Astrocyte (in vitro differentiated cells and primary cell): ENCODE results near the gene ADGRG6. TPM values are rescaled to one million over a fixed set of nuclear protein-coding genes. Genes with fewer than 3 reads are reported as not detected.
A peak's percentile ranks its signal among the peaks of the same experiment; 100 is the strongest.
"Not testable (repeated sequence)": the region's sequence is repeated elsewhere in the genome, so short reads cannot be mapped to it uniquely, and the experiment has no call there.

Experiments
- DNase-seq: peaks from one replicate; pipeline ENCODE4 v3.0.0-alpha.2; 2010; ENCODE audit warnings: low read depth
- FAIRE-seq: peaks from 2 replicates; lab custom pipeline; 2011; peaks lifted over from hg19 to GRCh38; lab: Jason Lieb, UNC
- H2AFZ ChIP-seq: 2 replicates; pipeline ENCODE4 v1.6.0; 2012; ENCODE audit warnings: low read depth, low read length, inconsistent platforms
- H3K27ac ChIP-seq: 2 replicates; pipeline ENCODE4 v1.5.1; 2011; ENCODE audit warnings: low read depth, low read length, inconsistent platforms
- H3K27me3 ChIP-seq: 2 replicates; pipeline ENCODE4 v1.6.0; 2011; ENCODE audit warnings: low read length, inconsistent platforms; ENCODE audit not compliant: insufficient read depth
- H3K36me3 ChIP-seq: 2 replicates; pipeline ENCODE4 v1.5.1; 2011; ENCODE audit warnings: low read length, inconsistent platforms; ENCODE audit not compliant: insufficient read depth
- H3K4me1 ChIP-seq: 2 replicates; pipeline ENCODE4 v1.5.1; 2011; ENCODE audit warnings: low read length, inconsistent platforms; ENCODE audit not compliant: insufficient read depth
- H3K4me2 ChIP-seq: 2 replicates; pipeline ENCODE4 v1.6.0; 2012; ENCODE audit warnings: low read length, inconsistent platforms
- H3K4me3 ChIP-seq: 2 replicates; pipeline ENCODE4 v1.5.1; 2011; ENCODE audit warnings: low read depth, mild to moderate bottlenecking, low read length, inconsistent platforms; ENCODE audit not compliant: insufficient read depth
- H3K79me2 ChIP-seq: 2 replicates; pipeline ENCODE4 v1.6.0; 2012; ENCODE audit warnings: mild to moderate bottlenecking, low read length, inconsistent platforms; ENCODE audit not compliant: insufficient read depth
- H3K9ac ChIP-seq: 2 replicates; pipeline ENCODE4 v1.6.0; 2012; ENCODE audit warnings: mild to moderate bottlenecking, low read length, inconsistent platforms
- H3K9me3 ChIP-seq: 2 replicates; pipeline ENCODE4 v1.5.1; 2012; ENCODE audit warnings: low read depth, mild to moderate bottlenecking, low read length, inconsistent platforms; ENCODE audit not compliant: insufficient read depth
- H4K20me1 ChIP-seq: 2 replicates; pipeline ENCODE4 v1.6.0; 2012; ENCODE audit warnings: low read length, inconsistent platforms; ENCODE audit not compliant: insufficient read depth
- H3K27ac Mint-ChIP-seq: one replicate; pipeline ENCODE4 v1.8.0; 2021; ENCODE audit warnings: mild to moderate bottlenecking, mixed read lengths; ENCODE audit not compliant: unreplicated experiment
- H3K27me3 Mint-ChIP-seq: one replicate; pipeline ENCODE4 v1.8.0; 2021; ENCODE audit warnings: low read depth, mixed read lengths; ENCODE audit not compliant: unreplicated experiment
- H3K36me3 Mint-ChIP-seq: one replicate; pipeline ENCODE4 v1.8.0; 2021; ENCODE audit warnings: low read depth, mixed read lengths; ENCODE audit not compliant: unreplicated experiment
- H3K4me1 Mint-ChIP-seq: one replicate; pipeline ENCODE4 v1.8.0; 2021; ENCODE audit warnings: low read depth, mixed read lengths; ENCODE audit not compliant: unreplicated experiment
- H3K4me3 Mint-ChIP-seq: one replicate; pipeline ENCODE4 v1.8.0; 2021; ENCODE audit warnings: mild to moderate bottlenecking, moderate library complexity, mixed read lengths; ENCODE audit not compliant: unreplicated experiment
- H3K9me3 Mint-ChIP-seq: one replicate; pipeline ENCODE4 v1.8.0; 2021; ENCODE audit warnings: mild to moderate bottlenecking, mixed read lengths; ENCODE audit not compliant: unreplicated experiment
- CTCF ChIP-seq: IDR thresholded peaks from 2 replicates; pipeline ENCODE4 v1.5.1; 2011; ENCODE audit warnings: low read depth, mild to moderate bottlenecking, inconsistent platforms, low read length, moderate library complexity; ENCODE audit not compliant: insufficient read depth
- total RNA-seq: library from RNA; stranded (reverse); gene quantifications from 2 replicates; pipeline ENCODE4 v1.2.1, GENCODE V29; 2021

Gene ADGRG6
- total RNA-seq, 1 donor from 2014 or later: 98.2 TPM

GRCh38 chr6:142452993-142453392, 151.2 kb downstream of the ADGRG6 start:
- no peak overlapping the region for H3K27ac Mint-ChIP-seq
- H3K79me2 ChIP-seq: no peaks in the 10 kb centered on the region
- FAIRE-seq (no peak), DNase-seq (no peak)
- no peak overlapping the region for H3K4me3 ChIP-seq
- H3K9ac ChIP-seq: no peak overlapping the region
- no peaks in the 10 kb centered on the region for H3K36me3 ChIP-seq
- H3K36me3 Mint-ChIP-seq: peaks cover 23% of the 10 kb centered on the region
- H3K9me3 ChIP-seq: no peaks in the 10 kb centered on the region
- no peaks in the 10 kb centered on the region for H3K9me3 Mint-ChIP-seq
- H3K27me3 Mint-ChIP-seq: no peaks in the 10 kb centered on the region
- H4K20me1 ChIP-seq: no peaks in the 10 kb centered on the region
- no peak for TF ChIP-seq CTCF
- H3K4me1 ChIP-seq: no peaks in the 10 kb centered on the region
- H3K4me3 Mint-ChIP-seq: no peak overlapping the region
- no peak overlapping the region for H2AFZ ChIP-seq
- H3K27ac ChIP-seq: no peak overlapping the region
- no peaks in the 10 kb centered on the region for H3K27me3 ChIP-seq
- H3K4me1 Mint-ChIP-seq: peaks cover 7% of the 10 kb centered on the region
- H3K4me2 ChIP-seq: no peak overlapping the region

- H3K79me2 ChIP-seq, H3K27me3 ChIP-seq, H3K4me2 ChIP-seq, H3K4me3 Mint-ChIP-seq, H4K20me1 ChIP-seq, H3K27ac Mint-ChIP-seq, H3K4me1 ChIP-seq, H3K4me3 ChIP-seq, FAIRE-seq, H3K36me3 ChIP-seq, H3K27me3 Mint-ChIP-seq, H3K9ac ChIP-seq, H3K9me3 Mint-ChIP-seq, H3K27ac ChIP-seq, H3K9me3 ChIP-seq, H2AFZ ChIP-seq: not testable (repeated sequence)
- DNase-seq: peak; percentile 46
- Mint-ChIP-seq H3K4me1 (peaks cover 12% of the 10 kb centered on the region), H3K36me3 (peaks cover 21% of the 10 kb centered on the region)
Measured at GRCh38 chr6:142454196-142454595, 152.4 kb downstream of the ADGRG6 start.

- H3K27ac ChIP-seq, H3K4me1 ChIP-seq, FAIRE-seq, H3K27ac Mint-ChIP-seq, H3K9ac ChIP-seq, H4K20me1 ChIP-seq, H3K9me3 Mint-ChIP-seq, H3K4me3 Mint-ChIP-seq, H3K36me3 ChIP-seq, H2AFZ ChIP-seq, H3K27me3 ChIP-seq, DNase-seq, H3K27me3 Mint-ChIP-seq, H3K4me3 ChIP-seq, H3K79me2 ChIP-seq, H3K9me3 ChIP-seq, H3K4me2 ChIP-seq: not testable (repeated sequence)
- Mint-ChIP-seq H3K36me3 (peaks cover 21% of the 10 kb centered on the region), H3K4me1 (peaks cover 13% of the 10 kb centered on the region)
Measured at GRCh38 chr6:142454848-142455247, 153.0 kb downstream of the ADGRG6 start.
